HCT116 (cell line): ENCODE data around the gene KRTCAP2. TPM values are rescaled to one million over a fixed set of nuclear protein-coding genes. Genes with fewer than 3 reads are reported as not detected.

Source experiments
- ATAC-seq: fragments of 200-7000 bp; cut with Tn5 transposase; 2 replicates; pipeline ENCODE4 v1.9.1; 2020; ENCODE audit warnings: mild to moderate bottlenecking, moderate library complexity
- BruUV-seq: library from RNA; stranded (reverse); fragments of 400-500 nt; replicated peaks from 2 replicates; lab custom pipeline; 2021; lab: Mats Ljungman, UMichigan
- CTCF ChIA-PET: fragments of 300-600 bp; sonication (Branson Sonifier 250); formaldehyde crosslinking; loops from one replicate; lab custom pipeline; 2021; ENCODE audit warnings: antibody characterized with exemption; lab: Charles Lee
- POLR2A ChIA-PET: fragments of 300-600, 350-600 bp; sonication (Branson Sonifier 250); formaldehyde crosslinking; loops from one replicate; lab custom pipeline; 2021; ENCODE audit warnings: antibody characterized with exemption; lab: Charles Lee
- RAD21 ChIA-PET, 2 experiments: fragments of 300-600 bp; sonication (Branson Sonifier 250); formaldehyde crosslinking; loops; one replicate each; lab custom pipeline; 2023; ENCODE audit warnings: low total read pairs in 2 of 2; ENCODE audit not compliant: uncharacterized antibody in 2 of 2, unreplicated experiment in 2 of 2, low non-redundant PET in 1 of 2; lab: Charles Lee
- DNase-seq: peaks from one replicate; pipeline ENCODE4 v3.0.0-alpha.2; 2010; ENCODE audit warnings: low read depth, low spot score
- H2AFZ ChIP-seq: fragments of 200-600 bp; shearing (Covaris generic), sonication (generic); 2 replicates; pipeline ENCODE4 v1.6.1; 2017; ENCODE audit warnings: low read depth, mixed run types, mixed read lengths, antibody characterized with exemption, low read length; ENCODE audit not compliant: poor library complexity, severe bottlenecking
- H3K27ac ChIP-seq: 2 replicates; pipeline ENCODE4 v1.5.1; 2012; ENCODE audit warnings: low read depth, low read length
- H3K27me3 ChIP-seq: fragments of 200-600 bp; sonication (generic); 2 replicates; pipeline ENCODE4 v1.6.1; 2016; ENCODE audit warnings: mixed run types, low read length, mixed read lengths; ENCODE audit not compliant: insufficient read depth
- H3K36me3 ChIP-seq, 2 experiments: fragments of 200-500 bp in 1 of 2; fragments of 200-600 bp in 1 of 2; sonication (Bioruptor generic) in 1 of 2; sonication (generic) in 1 of 2; 2 replicates each; pipeline versions ENCODE4 v1.5.1 to v1.6.1; 2014 to 2016; ENCODE audit warnings: low read length in 2 of 2, inconsistent platforms in 1 of 2, mixed read lengths in 1 of 2, mixed run types in 1 of 2; ENCODE audit not compliant: insufficient read depth in 2 of 2, control insufficient read depth in 1 of 2
- H3K4me1 ChIP-seq, 2 experiments: fragments of 200-600 bp in 1 of 2; sonication (generic) in 1 of 2; 2 replicates each; pipeline versions ENCODE4 v1.5.1 to v1.6.1; 2012 to 2017; ENCODE audit warnings: low read length in 2 of 2, inconsistent platforms in 1 of 2, mild to moderate bottlenecking in 1 of 2, mixed read lengths in 1 of 2, mixed run types in 1 of 2, moderate library complexity in 1 of 2; ENCODE audit not compliant: insufficient read depth in 2 of 2, control insufficient read depth in 1 of 2
- H3K4me2 ChIP-seq: fragments of 200-600 bp; sonication (generic); 2 replicates; pipeline ENCODE4 v1.6.1; 2017; ENCODE audit warnings: mixed run types, low read length, mixed read lengths
- H3K4me3 ChIP-seq, 2 experiments: fragments of 200-600 bp in 1 of 2; sonication (generic) in 1 of 2; replicated peaks in 1 of 2; 2 replicates each; pipeline ENCODE4 v1.5.1; 2011 to 2016; ENCODE audit warnings: low read length in 2 of 2, control low read depth in 1 of 2, low read depth in 1 of 2, mild to moderate bottlenecking in 1 of 2, mixed read lengths in 1 of 2, mixed run types in 1 of 2
- H3K79me2 ChIP-seq: fragments of 200-600 bp; sonication (generic); 2 replicates; pipeline ENCODE4 v1.6.1; 2017; ENCODE audit warnings: mild to moderate bottlenecking, mixed run types, low read length, moderate library complexity, mixed read lengths; ENCODE audit not compliant: insufficient read depth
- H3K9ac ChIP-seq: fragments of 200-600 bp; sonication (generic); 2 replicates; pipeline ENCODE4 v1.6.1; 2016; ENCODE audit warnings: low read length, mixed read lengths
- H3K9me2 ChIP-seq: fragments of 200-600 bp; sonication (generic), shearing (Covaris generic); 2 replicates; pipeline ENCODE4 v1.6.1; 2017; ENCODE audit warnings: mixed run types, mild to moderate bottlenecking, moderate library complexity; ENCODE audit not compliant: insufficient read depth
- H3K9me3 ChIP-seq, 2 experiments: fragments of 200-500 bp in 1 of 2; fragments of 200-600 bp in 1 of 2; sonication (Bioruptor generic) in 1 of 2; sonication (generic) in 1 of 2; 2 replicates each; pipeline ENCODE4 v1.6.1; 2014 to 2017; ENCODE audit warnings: low read length in 2 of 2, mixed read lengths in 2 of 2, inconsistent platforms in 1 of 2, low read depth in 1 of 2, mild to moderate bottlenecking in 1 of 2, mixed run types in 1 of 2, moderate library complexity in 1 of 2; ENCODE audit not compliant: control insufficient read depth in 1 of 2, insufficient read depth in 1 of 2
- H4K20me1 ChIP-seq: fragments of 200-600 bp; sonication (generic), shearing (Covaris generic); 2 replicates; pipeline ENCODE4 v1.6.1; 2017; ENCODE audit warnings: mixed run types, mild to moderate bottlenecking, moderate library complexity; ENCODE audit not compliant: insufficient read depth
- EGR1 ChIP-seq: IDR thresholded peaks from 2 replicates; pipeline ENCODE4 v1.6.1; 2012; ENCODE audit warnings: low read depth
- RAD21 ChIP-seq: IDR thresholded peaks from 2 replicates; pipeline ENCODE4 v1.6.1; 2012; ENCODE audit warnings: low read depth, mild to moderate bottlenecking
- REST ChIP-seq: IDR thresholded peaks from 2 replicates; pipeline ENCODE4 v1.6.1; 2012; ENCODE audit warnings: low read depth
- SIN3A ChIP-seq: IDR thresholded peaks from 2 replicates; pipeline ENCODE4 v1.6.1; 2012; ENCODE audit warnings: low read depth
- SRF ChIP-seq: IDR thresholded peaks from 2 replicates; pipeline ENCODE4 v1.6.1; 2012; ENCODE audit warnings: low read depth
- TCF7L2 ChIP-seq: IDR thresholded peaks from 2 replicates; pipeline ENCODE4 v1.7.0; 2011; ENCODE audit warnings: borderline replicate concordance, inconsistent platforms; ENCODE audit not compliant: insufficient read depth, insufficient read length; ENCODE audit errors: extremely low read depth
- YY1 ChIP-seq: IDR thresholded peaks from 2 replicates; pipeline ENCODE4 v1.6.1; 2011; ENCODE audit warnings: low read length, low read depth, moderate library complexity, mild to moderate bottlenecking; ENCODE audit not compliant: insufficient replicate concordance; ENCODE audit errors: extremely low read depth
- ZFX ChIP-seq: fragments of 450-650 bp; IDR thresholded peaks from 2 replicates; pipeline ENCODE4 v1.6.1; 2017
- ZNF274 ChIP-seq: fragments of 200-500 bp; sonication (Bioruptor generic); IDR thresholded peaks from 2 replicates; pipeline ENCODE4 v1.6.1; 2014; ENCODE audit warnings: mild to moderate bottlenecking, low read depth, low read length, inconsistent platforms
- intact Hi-C: fragments of 100-400 bp; cut with micrococcal nuclease; formaldehyde crosslinking; loops from 2 replicates; pipeline ENCODE4 v1.10.0; 2022
- total RNA-seq: library from RNA; stranded (reverse); gene quantifications from one replicate; pipeline ENCODE4 v1.2.1, GENCODE V29; 2021; ENCODE audit not compliant: unreplicated experiment

KRTCAP2 gene
- total RNA-seq, 1 experiment from 2014 or later, result 143 TPM

DNA sequence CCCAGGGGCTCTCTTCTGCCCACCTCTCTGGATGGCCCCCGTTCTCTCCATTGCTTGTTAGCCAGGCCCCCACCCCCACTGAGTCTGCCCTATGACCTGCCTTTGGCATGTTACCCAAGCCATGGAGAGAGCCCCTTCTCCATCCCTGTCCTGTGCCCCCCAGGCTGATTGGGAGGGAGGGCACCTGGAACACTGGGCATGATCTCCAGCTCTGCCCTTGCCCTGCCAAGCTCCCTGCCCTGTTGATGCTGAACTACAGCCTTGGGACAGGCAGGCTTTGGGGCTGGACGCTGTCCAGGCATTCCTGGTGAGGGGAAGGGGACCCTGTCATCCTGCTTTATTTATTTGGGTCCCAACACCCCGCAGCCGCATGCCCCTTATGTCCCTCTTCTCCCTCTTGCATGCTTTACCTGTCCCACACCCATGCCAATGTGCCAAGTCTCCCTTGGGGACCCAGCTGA lies 11.3 kb upstream of the KRTCAP2 start:
- Histone ChIP-seq H3K27ac (no peak overlapping the region), H3K4me1 (no peaks in the 10 kb centered on the region; a peak in 2 of 4 replicates), H3K4me2 (no peak overlapping the region), H3K36me3 (no peaks in the 10 kb centered on the region; a peak in 1 of 4 replicates), H3K9me2 (no peaks in the 10 kb centered on the region), H3K9me3 (no peaks in the 10 kb centered on the region), H4K20me1 (no peaks in the 10 kb centered on the region), H3K9ac (no peak overlapping the region), H3K27me3 (no peaks in the 10 kb centered on the region), H2AFZ (no peak overlapping the region), H3K79me2 (no peaks in the 10 kb centered on the region), H3K4me3 (no peak overlapping the region)
- ATAC-seq, result no peak
- TF ChIP-seq SRF (no peak), EGR1 (no peak), REST (no peak), RAD21 (no peak), ZFX (no peak), ZNF274 (no peak), TCF7L2 (no peak), SIN3A (no peak), YY1 (no peak)
- DNase-seq, result no peak
- intact Hi-C loops, result no loop called here
- no TSS peak for BruUV-seq
- ChIA-PET RAD21 (no interaction called here), POLR2A (interaction anchor here (2.6 kb wide), 1 partner anchor 10 kb away, joined by 11 read pairs; no protein-coding TSS in a partner anchor), CTCF (interaction anchor here (2.4 kb wide), 1 partner anchor 12 kb away, joined by 9 read pairs; the partner anchor contains the start of gene KRTCAP2)
